BLaER1 (cell line): Measurements from ENCODE around the gene THEM4.
A peak's percentile ranks its signal among the peaks of the same experiment; 100 is the strongest.

Experiments used
- H3K27ac ChIP-seq: shearing (Covaris generic); formaldehyde crosslinking; 2 replicates; pipeline ENCODE4 v1.8.1; 2022
- H3K27me3 ChIP-seq: shearing (Covaris generic); formaldehyde crosslinking; 2 replicates; pipeline ENCODE4 v1.8.1; 2022
- H3K36me3 ChIP-seq: shearing (Covaris generic); formaldehyde crosslinking; 2 replicates; pipeline ENCODE4 v1.8.1; 2022
- H3K4me1 ChIP-seq: shearing (Covaris generic); formaldehyde crosslinking; 2 replicates; pipeline ENCODE4 v1.8.1; 2022
- H3K4me2 ChIP-seq: shearing (Covaris generic); formaldehyde crosslinking; 2 replicates; pipeline ENCODE4 v1.8.1; 2022
- H3K4me3 ChIP-seq: shearing (Covaris generic); formaldehyde crosslinking; 2 replicates; pipeline ENCODE4 v1.8.1; 2022
- H3K9ac ChIP-seq: shearing (Covaris generic); formaldehyde crosslinking; 2 replicates; pipeline ENCODE4 v1.8.1; 2022
- H3K9me3 ChIP-seq: shearing (Covaris generic); formaldehyde crosslinking; 2 replicates; pipeline ENCODE4 v1.8.1; 2022
- H4K20me1 ChIP-seq: shearing (Covaris generic); formaldehyde crosslinking; 2 replicates; pipeline ENCODE4 v1.8.1; 2022
- Cebpa-rat ChIP-seq: shearing (Covaris generic); IDR thresholded peaks from 2 replicates; pipeline ENCODE4 v1.8.1; 2022

Gene THEM4

DNA sequence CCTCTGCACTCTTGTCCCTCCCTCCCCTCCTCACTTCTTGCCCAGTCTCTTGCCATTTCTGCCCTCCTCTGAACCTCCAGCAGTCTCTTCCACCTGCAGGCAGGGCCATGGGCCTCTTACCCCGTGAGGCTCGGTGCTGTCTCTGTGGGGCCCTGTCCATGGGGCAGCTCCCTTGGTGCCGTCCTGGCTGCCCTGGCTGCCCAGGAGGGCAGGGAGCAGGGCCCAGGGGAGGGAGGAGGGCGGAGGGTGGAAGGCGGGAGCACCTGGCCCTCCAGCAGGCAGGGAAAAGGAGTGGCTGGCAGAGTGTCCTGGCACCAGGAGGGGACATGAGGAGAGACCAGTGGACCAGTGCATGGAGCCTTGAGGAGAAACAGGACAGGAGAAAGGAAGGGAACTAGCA is 77.7 kb downstream of the THEM4 start, which contains the start of gene RORC:
Gene RORC (minus strand): TSS at position 198 of the 400 bp plus-strand sequence. CDS start 38 bp downstream, at position 160.
- Histone ChIP-seq H3K4me1 (peaks cover 98% of the 10 kb centered on the region), H3K4me3 (no peak within 1 kb of the TSS)

DNA sequence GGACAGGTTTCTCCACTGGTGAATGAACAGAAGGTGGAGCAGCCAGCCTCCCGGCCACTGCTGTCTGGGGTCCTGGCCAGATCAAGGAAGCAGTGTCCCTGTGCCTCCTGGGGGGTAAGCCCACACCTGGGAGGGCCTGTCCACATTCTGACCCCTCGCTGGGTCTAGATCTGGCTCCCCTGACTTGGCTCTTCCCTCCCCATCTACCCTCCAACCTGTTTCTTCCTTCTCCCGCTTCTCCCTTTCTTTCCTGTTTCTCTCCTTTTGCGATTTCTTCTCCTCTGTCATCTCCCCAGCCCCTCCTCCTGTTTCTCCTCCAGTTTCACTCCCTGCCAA is 78.1 kb downstream of the THEM4 start:
- peaks cover 2% of the 10 kb centered on the region for H3K27me3 ChIP-seq
- peak overlapping the region; percentile 88; the same call in 1 of the 2 replicates for H3K4me2 ChIP-seq

More for the DNA sequence above, 77.7 kb downstream of the THEM4 start, which contains the start of gene RORC:
- TF ChIP-seq Cebpa-rat: no peak
- Histone ChIP-seq H3K9ac (no peak within 1 kb of the TSS; the same call in 1 of the 2 replicates), H3K4me2 (peak within 1 kb of the TSS; percentile 88), H3K27me3 (peaks cover 6% of the 10 kb centered on the region), H3K36me3 (no peaks in the 10 kb centered on the region), H4K20me1 (no peaks in the 10 kb centered on the region), H3K9me3 (no peaks in the 10 kb centered on the region), H3K27ac (peak within 1 kb of the TSS; percentile 11; the same call in 1 of the 2 replicates)

DNA sequence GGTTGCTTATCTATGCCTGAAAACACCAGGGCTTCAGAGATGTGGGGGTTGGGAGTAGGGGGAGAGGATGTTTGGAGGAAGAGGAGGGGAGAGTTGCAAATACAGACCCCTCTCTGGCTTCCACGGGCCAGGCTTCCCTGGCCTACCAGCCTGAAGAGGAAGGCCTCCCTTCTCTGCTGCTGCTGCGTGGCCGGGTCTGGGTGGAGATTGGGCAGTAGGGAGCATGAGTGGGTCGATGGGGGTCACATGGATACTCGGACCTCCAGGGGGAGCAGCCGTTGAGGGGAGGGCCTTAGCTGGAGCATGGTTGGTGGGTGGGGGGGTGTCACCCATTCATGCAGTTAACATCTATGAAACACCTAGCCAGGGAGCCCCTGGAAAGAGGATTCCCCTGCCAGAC is 79.3 kb downstream of the THEM4 start:
- Histone ChIP-seq H3K27me3 (no peaks in the 10 kb centered on the region), H3K4me1 (peaks cover 98% of the 10 kb centered on the region), H3K4me2 (peak overlapping the region; percentile 88), H3K27ac (peak overlapping the region; percentile 78), H4K20me1 (no peaks in the 10 kb centered on the region), H3K4me3 (no peak overlapping the region), H3K36me3 (no peaks in the 10 kb centered on the region), H3K9ac (peak overlapping the region; percentile 46; the same call in 1 of the 2 replicates), H3K9me3 (no peaks in the 10 kb centered on the region)
- TF ChIP-seq Cebpa-rat: no peak

More for the DNA sequence above, 78.1 kb downstream of the THEM4 start:
- H3K4me3 ChIP-seq: no peak overlapping the region
- no peak overlapping the region for H3K9ac ChIP-seq
- peaks cover 98% of the 10 kb centered on the region for H3K4me1 ChIP-seq
- H3K36me3 ChIP-seq: no peaks in the 10 kb centered on the region
- H3K9me3 ChIP-seq: no peaks in the 10 kb centered on the region
- peak overlapping the region; percentile 11; the same call in 1 of the 2 replicates for H3K27ac ChIP-seq
- no peak for TF ChIP-seq Cebpa-rat
- H4K20me1 ChIP-seq: no peaks in the 10 kb centered on the region

DNA sequence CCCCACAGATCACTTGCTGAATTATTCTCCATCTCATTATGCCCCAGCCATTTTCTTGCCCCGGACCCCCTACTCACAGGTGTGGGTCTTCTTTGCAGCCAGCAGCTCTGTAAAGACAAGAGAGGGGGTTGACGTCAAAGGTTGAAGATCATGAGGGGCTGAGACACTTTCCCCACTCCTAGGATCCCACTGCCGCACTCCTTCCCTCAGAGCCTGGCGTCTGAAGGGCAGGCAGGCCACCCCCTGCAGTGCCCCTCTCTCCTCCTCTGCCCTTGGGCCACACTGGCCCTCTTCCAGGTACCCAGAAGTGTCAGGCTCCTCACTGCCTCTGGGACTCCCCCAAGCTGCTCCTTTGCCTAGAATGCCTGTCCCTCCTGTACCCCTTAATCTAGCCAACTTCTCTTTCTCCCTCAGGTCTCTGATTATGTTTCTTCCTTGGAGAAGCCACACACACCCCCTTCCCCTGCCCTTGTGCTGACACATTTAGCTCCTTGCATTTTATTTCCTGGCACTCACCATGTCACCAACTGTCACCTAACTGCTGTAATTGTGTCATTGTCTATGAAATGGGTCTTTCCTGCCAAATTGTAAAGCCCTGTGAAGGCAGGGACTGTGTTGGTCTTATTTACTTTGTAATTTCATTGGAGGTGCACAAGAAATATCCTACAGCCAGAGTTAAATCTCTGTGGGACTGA is 79.8 kb downstream of the THEM4 start:
- Histone ChIP-seq H3K4me1 (peaks cover 100% of the 10 kb centered on the region), H3K36me3 (no peaks in the 10 kb centered on the region), H3K9ac (peak overlapping the region; percentile 46; the same call in 1 of the 2 replicates), H3K27ac (peak overlapping the region; percentile 78), H3K27me3 (no peaks in the 10 kb centered on the region), H3K9me3 (no peaks in the 10 kb centered on the region), H3K4me2 (peak overlapping the region; percentile 88), H4K20me1 (no peaks in the 10 kb centered on the region), H3K4me3 (no peak overlapping the region)
- no peak for TF ChIP-seq Cebpa-rat

DNA sequence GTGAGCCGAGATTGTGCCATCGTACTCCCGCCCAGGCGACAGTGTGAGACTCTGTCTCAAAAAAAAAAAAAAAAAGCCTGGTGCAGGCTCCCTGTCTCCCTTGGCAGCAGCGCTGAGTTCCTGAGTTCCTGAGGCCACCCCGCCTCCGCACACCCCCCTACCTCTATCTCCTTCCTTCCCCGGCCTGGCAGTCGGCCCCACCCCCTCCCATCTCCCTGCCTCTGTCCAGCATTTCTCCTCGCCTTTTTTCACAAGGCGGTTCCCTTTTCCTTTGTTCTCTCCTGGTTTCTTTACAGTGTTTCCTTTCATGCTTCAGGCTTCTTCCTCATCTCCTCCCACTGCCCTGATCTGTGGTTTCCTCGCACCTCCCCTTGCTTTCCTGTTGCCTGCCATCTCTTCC is 80.4 kb downstream of the THEM4 start:
- H3K4me3 ChIP-seq: peak overlapping the region; percentile 50; the same call in 1 of the 2 replicates

DNA sequence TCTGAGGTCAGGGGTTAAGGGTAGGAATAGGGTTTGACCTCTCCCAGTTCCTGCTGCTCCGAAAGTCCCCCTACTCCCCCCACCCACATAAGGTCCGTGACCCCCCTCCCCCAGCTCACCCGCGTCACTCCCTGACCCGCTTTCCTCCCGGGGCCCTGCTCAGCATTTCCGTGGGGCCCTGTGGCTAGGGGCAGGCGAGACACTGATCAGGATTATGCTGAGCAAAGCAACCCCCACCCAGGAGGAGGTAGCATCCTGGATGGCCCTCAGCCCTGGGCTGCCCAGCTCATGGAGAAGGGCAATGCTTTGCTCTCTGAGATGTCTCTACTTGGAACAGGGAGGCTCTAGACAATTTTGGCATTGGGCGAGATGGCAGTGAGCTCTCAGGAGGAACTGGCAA is 81.5 kb downstream of the THEM4 start:
- Histone ChIP-seq H3K4me1 (peaks cover 99% of the 10 kb centered on the region), H4K20me1 (no peaks in the 10 kb centered on the region), H3K4me3 (peak overlapping the region; percentile 50), H3K27ac (peak overlapping the region; percentile 78), H3K9ac (peak overlapping the region; percentile 61; the same call in 1 of the 2 replicates), H3K27me3 (no peaks in the 10 kb centered on the region), H3K36me3 (no peaks in the 10 kb centered on the region), H3K9me3 (no peaks in the 10 kb centered on the region), H3K4me2 (peak overlapping the region; percentile 88)
- no peak for TF ChIP-seq Cebpa-rat

More for the DNA sequence above, 80.4 kb downstream of the THEM4 start:
- no peak for TF ChIP-seq Cebpa-rat
- Histone ChIP-seq H3K27me3 (no peaks in the 10 kb centered on the region), H4K20me1 (no peaks in the 10 kb centered on the region), H3K9ac (peak overlapping the region; percentile 61; the same call in 1 of the 2 replicates), H3K27ac (peak overlapping the region; percentile 78), H3K36me3 (no peaks in the 10 kb centered on the region), H3K4me1 (peaks cover 100% of the 10 kb centered on the region), H3K9me3 (no peaks in the 10 kb centered on the region), H3K4me2 (peak overlapping the region; percentile 88)

DNA sequence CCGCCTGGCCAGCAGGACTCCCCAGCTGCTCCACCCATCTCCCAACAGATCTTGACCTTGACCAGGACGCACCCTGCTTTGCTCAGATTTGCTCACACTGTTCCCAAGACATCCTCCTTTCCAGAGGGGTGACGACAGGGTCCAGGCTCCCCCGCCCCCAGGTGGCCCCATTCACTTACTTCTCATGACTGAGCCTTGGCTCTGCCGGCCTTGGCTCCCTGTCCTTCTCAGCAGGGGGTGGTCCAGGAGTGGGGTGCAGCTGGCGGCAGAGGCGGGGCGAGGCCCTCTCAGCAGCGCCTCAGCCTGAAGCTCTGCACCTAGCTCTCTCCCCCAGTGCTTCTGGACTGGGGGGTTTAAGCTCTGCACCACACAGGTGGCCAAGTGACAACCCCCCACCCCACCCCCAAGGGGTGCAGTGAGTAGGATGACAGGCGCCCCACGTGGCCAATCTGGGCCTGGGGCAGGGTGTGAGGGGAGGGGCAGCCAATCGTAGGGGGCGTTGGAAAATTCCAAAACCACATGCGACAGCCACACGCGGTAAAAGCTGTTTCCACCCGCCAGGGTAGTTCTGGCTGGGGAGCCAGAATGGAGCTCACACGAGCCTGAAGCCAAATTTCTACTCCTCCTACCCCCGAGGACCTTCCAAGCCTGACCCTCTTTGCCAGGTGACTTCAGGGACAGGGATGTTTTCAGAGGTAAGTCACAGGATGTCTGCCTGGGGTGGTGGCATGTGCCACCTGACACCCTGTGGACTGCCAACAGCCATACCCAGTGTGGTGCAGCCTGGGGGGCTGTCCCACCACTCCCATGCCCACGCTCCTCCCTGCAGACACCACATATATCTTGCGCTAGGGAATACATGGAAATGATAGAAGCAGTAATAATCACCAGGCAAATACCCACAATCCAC is 83.3 kb downstream of the THEM4 start:
- TF ChIP-seq Cebpa-rat: no peak
- H3K4me3 ChIP-seq: no peak overlapping the region
- H3K4me2 ChIP-seq: peak overlapping the region; percentile 88

DNA sequence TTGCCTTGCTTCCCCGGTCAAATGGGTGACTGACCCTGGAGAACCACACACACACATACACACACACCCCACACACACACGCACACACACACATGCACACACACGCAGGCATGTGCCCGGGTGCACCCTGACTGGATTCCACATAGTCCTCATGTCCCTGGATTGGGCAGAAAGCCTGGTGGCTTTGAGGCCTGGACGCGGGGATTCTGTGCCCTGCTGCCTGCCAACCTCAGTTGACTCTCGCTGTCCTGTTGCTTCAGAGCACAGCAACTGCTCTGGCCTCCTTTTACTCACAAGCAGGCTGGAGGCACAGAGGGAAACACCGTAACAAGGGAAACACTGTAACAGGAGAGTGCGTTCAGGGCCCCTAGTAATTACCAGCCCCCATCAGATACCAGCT is 84.1 kb downstream of the THEM4 start:
- no peak overlapping the region for H3K9ac ChIP-seq

More for the DNA sequence above, 83.3 kb downstream of the THEM4 start:
- Histone ChIP-seq H3K27ac (peak overlapping the region; percentile 23; the same call in 1 of the 2 replicates), H3K27me3 (no peaks in the 10 kb centered on the region), H3K4me1 (peaks cover 99% of the 10 kb centered on the region), H3K36me3 (no peaks in the 10 kb centered on the region), H4K20me1 (no peaks in the 10 kb centered on the region), H3K9ac (no peak overlapping the region), H3K9me3 (no peaks in the 10 kb centered on the region)

More for the DNA sequence above, 84.1 kb downstream of the THEM4 start:
- no peaks in the 10 kb centered on the region for H3K27me3 ChIP-seq
- no peak overlapping the region for H3K4me3 ChIP-seq
- peak overlapping the region; percentile 88 for H3K4me2 ChIP-seq
- peaks cover 99% of the 10 kb centered on the region for H3K4me1 ChIP-seq
- no peaks in the 10 kb centered on the region for H3K9me3 ChIP-seq
- TF ChIP-seq Cebpa-rat: no peak
- no peaks in the 10 kb centered on the region for H4K20me1 ChIP-seq
- H3K36me3 ChIP-seq: no peaks in the 10 kb centered on the region
- peak overlapping the region; percentile 7; the same call in 1 of the 2 replicates for H3K27ac ChIP-seq
